K562 (cell line): ENCODE measurements around the gene SERPINH1. TPM values are rescaled to one million over a fixed set of nuclear protein-coding genes. Genes with fewer than 3 reads are reported as not detected.

Source experiments
- CC2D1A ChIP-seq: fragments of 450-650 bp; IDR thresholded peaks from 2 replicates; pipeline ENCODE4 v1.6.1; 2017; ENCODE audit warnings: mild to moderate bottlenecking
- EP300 ChIP-seq: IDR thresholded peaks from 2 replicates; pipeline ENCODE4 v1.6.1; 2012; ENCODE audit warnings: low read length, improper control_type of control experiment
- HLTF ChIP-seq: fragments of 450-650 bp; IDR thresholded peaks from 2 replicates; pipeline ENCODE4 v1.6.1; 2016
- HMGN3 ChIP-seq: IDR thresholded peaks from 2 replicates; pipeline ENCODE4 v1.6.1; 2011; ENCODE audit warnings: borderline replicate concordance, low read depth, mild to moderate bottlenecking, mixed read lengths, low read length; ENCODE audit not compliant: insufficient read length; ENCODE audit errors: extremely low read depth
- KDM2B ChIP-seq: fragments of 250-450 bp; sonication (Bioruptor Pico); IDR thresholded peaks from 2 replicates; pipeline ENCODE4 v1.8.0; 2021; ENCODE audit warnings: mild to moderate bottlenecking, moderate library complexity
- KLF10 ChIP-seq: fragments of 250-450 bp; sonication (Bioruptor Pico); IDR thresholded peaks from 2 replicates; pipeline ENCODE4 v1.6.1; 2021; ENCODE audit warnings: matching md5 sums
- MAZ ChIP-seq, 2 experiments: fragments of 450-650 bp in 1 of 2; sonication (generic) in 1 of 2; formaldehyde crosslinking; IDR thresholded peaks in 1 of 2; conservative IDR thresholded peaks in 1 of 2; 2 replicates each; pipeline versions ENCODE4 v1.4.0 to v1.5.0; 2020; ENCODE audit warnings: mild to moderate bottlenecking in 1 of 2, missing genetic modification reagents in 1 of 2
- NR4A1 ChIP-seq, 2 experiments: fragments of 250-450 bp in 1 of 2; fragments of 450-650 bp in 1 of 2; sonication (Bioruptor Pico) in 1 of 2; IDR thresholded peaks; 2 replicates each; pipeline versions ENCODE4 v1.4.0 to v1.6.1; 2016 to 2020; ENCODE audit warnings: mild to moderate bottlenecking in 2 of 2, missing compliant biosample characterization in 1 of 2, missing genetic modification characterization in 1 of 2, moderate library complexity in 1 of 2
- RBM17 ChIP-seq: fragments of 200-400 bp; formaldehyde crosslinking; IDR thresholded peaks from 2 replicates; pipeline ENCODE4 v1.6.1; 2017; ENCODE audit warnings: low read depth, mild to moderate bottlenecking, low read length, borderline replicate concordance
- TSC22D4 ChIP-seq: fragments of 450-650 bp; IDR thresholded peaks from 2 replicates; pipeline ENCODE4 v1.6.1; 2016; ENCODE audit warnings: missing genetic modification characterization, missing biosample characterization, control low read depth
- ZNF134 ChIP-seq: fragments of 250-450 bp; sonication (Bioruptor Pico); conservative IDR thresholded peaks from 2 replicates; pipeline ENCODE4 v1.4.0; 2020
- ZNF644 ChIP-seq: fragments of 200-800 bp; sonication (Bioruptor generic); IDR thresholded peaks from 2 replicates; pipeline ENCODE4 v1.6.1; 2016; ENCODE audit warnings: low read depth, missing genetic modification characterization, missing compliant biosample characterization
- ZNF699 ChIP-seq: fragments of 250-450 bp; sonication (Bioruptor Pico); IDR thresholded peaks from 2 replicates; pipeline ENCODE4 v1.8.0; 2021; ENCODE audit warnings: mild to moderate bottlenecking, moderate library complexity; ENCODE audit not compliant: insufficient replicate concordance
- polyA plus RNA-seq, 8 experiments: library from polyadenylated mRNA; depleted of rRNA in 4 of 8; stranded (reverse) in 5 of 8; unstranded in 3 of 8; fragments of >200 nt; fragmentation: Nextera tagmentation in 2 of 8; fragmentation: Illumina TruSeq in 1 of 8; extraction: Ambion mirVana in 2 of 8; extraction: Trizol in 1 of 8; gene quantifications; 2 replicates each; pipeline versions ENCODE4 v1.2.1 to v1.2.3, GENCODE V29; 2011 to 2014; ENCODE audit warnings: inconsistent platforms in 1 of 8, missing spikeins in 1 of 8
- total RNA-seq, 7 experiments: library from RNA; depleted of rRNA in 6 of 7; stranded (reverse); fragments of >200 nt in 6 of 7; fragmentation: Illumina TruSeq in 2 of 7; extraction: Trizol in 2 of 7; gene quantifications; 2 replicates each; pipeline versions ENCODE4 v1.2.1 to v1.2.3, GENCODE V29; 2011 to 2021; ENCODE audit warnings: low replicate concordance in 1 of 7
- TF ChIP-seq, protein P1 (sequence below), 2 experiments: fragments of 200-800 bp in 1 of 2; sonication (Bioruptor generic) in 1 of 2; sonication (generic) in 1 of 2; formaldehyde crosslinking in 1 of 2; IDR thresholded peaks in 1 of 2; conservative IDR thresholded peaks in 1 of 2; 2 replicates each; pipeline versions ENCODE4 v1.5.0 to v1.6.1; 2016 to 2020; ENCODE audit warnings: missing compliant biosample characterization in 1 of 2, missing genetic modification characterization in 1 of 2, missing genetic modification reagents in 1 of 2
- TF ChIP-seq, protein P2 (sequence below): fragments of 150-350 bp; IDR thresholded peaks from 2 replicates; pipeline ENCODE4 v1.6.1; 2014; ENCODE audit warnings: low read depth, mild to moderate bottlenecking, low read length, borderline replicate concordance
- TF ChIP-seq, protein P3 (sequence below): sonication (generic); formaldehyde crosslinking; IDR thresholded peaks from 2 replicates; pipeline ENCODE4 v1.8.1; 2023; ENCODE audit warnings: mild to moderate bottlenecking, missing genetic modification reagents, moderate library complexity
- TF ChIP-seq, protein P4 (sequence below): fragments of 250-450 bp; sonication (Bioruptor Pico); IDR thresholded peaks from 2 replicates; pipeline ENCODE4 v1.5.0; 2020; ENCODE audit warnings: mild to moderate bottlenecking

SERPINH1 gene
- total and polyA plus RNA-seq, 9 of the 15 experiments (the other 6 are each of a cell fraction or from before 2014, with no cell fraction given): 2.8 to 106 (median 67.9) TPM

DNA sequence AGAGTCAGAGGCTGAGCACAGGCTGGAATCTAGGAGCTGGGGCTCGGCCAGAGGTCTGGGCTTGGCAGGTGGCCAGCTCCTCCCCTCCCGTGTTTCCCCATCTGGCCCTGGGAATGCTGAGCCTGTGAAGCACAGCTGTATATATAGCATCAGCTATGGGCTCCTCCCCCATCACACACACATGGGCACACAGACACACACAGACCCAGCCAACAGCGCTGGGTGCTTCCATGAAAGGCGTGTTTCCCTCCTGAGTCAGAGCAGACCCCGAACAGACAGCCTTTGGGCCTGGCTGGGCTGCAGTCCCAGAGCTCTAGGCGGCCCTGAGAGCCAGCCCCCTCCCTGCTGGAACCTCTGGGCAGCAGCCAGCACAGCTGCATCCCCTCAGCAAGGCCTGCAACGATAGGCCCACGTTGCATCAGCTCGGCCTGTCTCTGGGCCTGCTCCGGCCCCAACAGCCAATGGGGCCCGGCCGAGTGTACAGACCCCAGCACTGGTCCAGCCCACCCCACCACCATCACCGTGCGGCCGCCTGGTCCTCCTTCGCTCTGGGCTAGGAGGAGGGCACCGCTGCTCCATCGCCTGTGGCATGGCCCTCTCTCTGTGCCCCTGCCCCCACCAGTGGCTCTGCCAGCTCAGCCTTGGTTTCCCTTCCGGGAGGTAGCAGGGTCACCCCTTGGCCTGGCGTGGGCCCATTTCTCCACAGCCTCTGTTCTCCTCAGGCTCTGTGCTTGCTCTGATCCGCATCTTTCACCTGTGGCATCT is 7.6 kb upstream of the SERPINH1 start (continued):
- TF ChIP-seq MAZ (CRISPR knock-in tag; conservative IDR thresholded peaks at IDR 0.05 in 1 of 2, IDR thresholded peaks at IDR 0.05 in 1 of 2): peak in 1 of 2 experiments; percentile 89; a peak in 3 of 4 replicates
- no peak; the same call in 1 of the 2 replicates for TF ChIP-seq EP300
- TF ChIP-seq HMGN3: peak; percentile 24
- TF ChIP-seq HLTF: no peak
- TF ChIP-seq ZNF644 (tag): no peak
- TF ChIP-seq, protein P1, sequence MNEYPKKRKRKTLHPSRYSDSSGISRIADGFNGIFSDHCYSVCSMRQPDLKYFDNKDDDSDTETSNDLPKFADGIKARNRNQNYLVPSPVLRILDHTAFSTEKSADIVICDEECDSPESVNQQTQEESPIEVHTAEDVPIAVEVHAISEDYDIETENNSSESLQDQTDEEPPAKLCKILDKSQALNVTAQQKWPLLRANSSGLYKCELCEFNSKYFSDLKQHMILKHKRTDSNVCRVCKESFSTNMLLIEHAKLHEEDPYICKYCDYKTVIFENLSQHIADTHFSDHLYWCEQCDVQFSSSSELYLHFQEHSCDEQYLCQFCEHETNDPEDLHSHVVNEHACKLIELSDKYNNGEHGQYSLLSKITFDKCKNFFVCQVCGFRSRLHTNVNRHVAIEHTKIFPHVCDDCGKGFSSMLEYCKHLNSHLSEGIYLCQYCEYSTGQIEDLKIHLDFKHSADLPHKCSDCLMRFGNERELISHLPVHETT (CRISPR knock-in tag; conservative IDR thresholded peaks at IDR 0.05 in 1 of 2, IDR thresholded peaks at IDR 0.05 in 1 of 2): no peak
- TF ChIP-seq, protein P2, sequence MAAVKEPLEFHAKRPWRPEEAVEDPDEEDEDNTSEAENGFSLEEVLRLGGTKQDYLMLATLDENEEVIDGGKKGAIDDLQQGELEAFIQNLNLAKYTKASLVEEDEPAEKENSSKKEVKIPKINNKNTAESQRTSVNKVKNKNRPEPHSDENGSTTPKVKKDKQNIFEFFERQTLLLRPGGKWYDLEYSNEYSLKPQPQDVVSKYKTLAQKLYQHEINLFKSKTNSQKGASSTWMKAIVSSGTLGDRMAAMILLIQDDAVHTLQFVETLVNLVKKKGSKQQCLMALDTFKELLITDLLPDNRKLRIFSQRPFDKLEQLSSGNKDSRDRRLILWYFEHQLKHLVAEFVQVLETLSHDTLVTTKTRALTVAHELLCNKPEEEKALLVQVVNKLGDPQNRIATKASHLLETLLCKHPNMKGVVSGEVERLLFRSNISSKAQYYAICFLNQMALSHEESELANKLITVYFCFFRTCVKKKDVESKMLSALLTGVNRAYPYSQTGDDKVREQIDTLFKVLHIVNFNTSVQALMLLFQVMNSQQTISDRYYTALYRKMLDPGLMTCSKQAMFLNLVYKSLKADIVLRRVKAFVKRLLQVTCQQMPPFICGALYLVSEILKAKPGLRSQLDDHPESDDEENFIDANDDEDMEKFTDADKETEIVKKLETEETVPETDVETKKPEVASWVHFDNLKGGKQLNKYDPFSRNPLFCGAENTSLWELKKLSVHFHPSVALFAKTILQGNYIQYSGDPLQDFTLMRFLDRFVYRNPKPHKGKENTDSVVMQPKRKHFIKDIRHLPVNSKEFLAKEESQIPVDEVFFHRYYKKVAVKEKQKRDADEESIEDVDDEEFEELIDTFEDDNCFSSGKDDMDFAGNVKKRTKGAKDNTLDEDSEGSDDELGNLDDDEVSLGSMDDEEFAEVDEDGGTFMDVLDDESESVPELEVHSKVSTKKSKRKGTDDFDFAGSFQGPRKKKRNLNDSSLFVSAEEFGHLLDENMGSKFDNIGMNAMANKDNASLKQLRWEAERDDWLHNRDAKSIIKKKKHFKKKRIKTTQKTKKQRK: no peak
- no peak for TF ChIP-seq TSC22D4 (tag)
- TF ChIP-seq, protein P3, sequence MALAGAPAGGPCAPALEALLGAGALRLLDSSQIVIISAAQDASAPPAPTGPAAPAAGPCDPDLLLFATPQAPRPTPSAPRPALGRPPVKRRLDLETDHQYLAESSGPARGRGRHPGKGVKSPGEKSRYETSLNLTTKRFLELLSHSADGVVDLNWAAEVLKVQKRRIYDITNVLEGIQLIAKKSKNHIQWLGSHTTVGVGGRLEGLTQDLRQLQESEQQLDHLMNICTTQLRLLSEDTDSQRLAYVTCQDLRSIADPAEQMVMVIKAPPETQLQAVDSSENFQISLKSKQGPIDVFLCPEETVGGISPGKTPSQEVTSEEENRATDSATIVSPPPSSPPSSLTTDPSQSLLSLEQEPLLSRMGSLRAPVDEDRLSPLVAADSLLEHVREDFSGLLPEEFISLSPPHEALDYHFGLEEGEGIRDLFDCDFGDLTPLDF: no peak
- no peak for TF ChIP-seq KDM2B
- no peak for TF ChIP-seq CC2D1A
- TF ChIP-seq ZNF134: no peak
- no peak for TF ChIP-seq KLF10 (CRISPR knock-in tag)
- TF ChIP-seq, protein P4, sequence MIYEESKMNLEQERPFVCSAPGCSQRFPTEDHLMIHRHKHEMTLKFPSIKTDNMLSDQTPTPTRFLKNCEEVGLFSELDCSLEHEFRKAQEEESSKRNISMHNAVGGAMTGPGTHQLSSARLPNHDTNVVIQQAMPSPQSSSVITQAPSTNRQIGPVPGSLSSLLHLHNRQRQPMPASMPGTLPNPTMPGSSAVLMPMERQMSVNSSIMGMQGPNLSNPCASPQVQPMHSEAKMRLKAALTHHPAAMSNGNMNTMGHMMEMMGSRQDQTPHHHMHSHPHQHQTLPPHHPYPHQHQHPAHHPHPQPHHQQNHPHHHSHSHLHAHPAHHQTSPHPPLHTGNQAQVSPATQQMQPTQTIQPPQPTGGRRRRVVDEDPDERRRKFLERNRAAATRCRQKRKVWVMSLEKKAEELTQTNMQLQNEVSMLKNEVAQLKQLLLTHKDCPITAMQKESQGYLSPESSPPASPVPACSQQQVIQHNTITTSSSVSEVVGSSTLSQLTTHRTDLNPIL (CRISPR knock-in tag): no peak
- TF ChIP-seq NR4A1 (CRISPR knock-in tag; IDR thresholded peaks at IDR 0.05): no peak
- TF ChIP-seq NR4A1 (tag; IDR thresholded peaks at IDR 0.05): peak; percentile 82
- TF ChIP-seq ZNF699 (CRISPR knock-in tag): no peak
- no peak for TF ChIP-seq RBM17
